RWPE2 (cell line): Measurements from ENCODE around the gene SLC5A2.

ENCODE experiments used
- ATAC-seq: fragments of 200-7000 bp; cut with Tn5 transposase; 3 replicates; pipeline ENCODE4 v1.9.1; 2021; ENCODE audit warnings: low read depth
- DNase-seq: peaks from one replicate; pipeline ENCODE4 v3.0.0-alpha.2; 2020; ENCODE audit warnings: low spot score
- H3K27ac ChIP-seq: fragments of 450-650 bp; 2 replicates; pipeline ENCODE4 v1.5.1; 2017; ENCODE audit warnings: mild to moderate bottlenecking; ENCODE audit not compliant: poor library complexity, severe bottlenecking
- H3K27me3 ChIP-seq: fragments of 250-450 bp; sonication (Bioruptor Pico); 2 replicates; pipeline ENCODE4 v1.5.1; 2021; ENCODE audit warnings: mild to moderate bottlenecking, moderate library complexity; ENCODE audit not compliant: insufficient read depth, poor library complexity, severe bottlenecking
- H3K36me3 ChIP-seq: fragments of 250-450 bp; sonication (Bioruptor Pico); 2 replicates; pipeline ENCODE4 v1.5.1; 2020; ENCODE audit warnings: low read depth, mild to moderate bottlenecking, moderate library complexity
- H3K4me1 ChIP-seq: fragments of 250-450 bp; sonication (Bioruptor Pico); 2 replicates; pipeline ENCODE4 v1.5.1; 2021; ENCODE audit warnings: mild to moderate bottlenecking, moderate library complexity; ENCODE audit not compliant: insufficient read depth, poor library complexity, severe bottlenecking
- H3K4me3 ChIP-seq: fragments of 250-450 bp; sonication (Bioruptor Pico); 2 replicates; pipeline ENCODE4 v1.5.1; 2021; ENCODE audit warnings: mild to moderate bottlenecking, moderate library complexity; ENCODE audit not compliant: severe bottlenecking
- H3K9me3 ChIP-seq: fragments of 250-450 bp; sonication (Bioruptor Pico); 2 replicates; pipeline ENCODE4 v1.5.1; 2021; ENCODE audit warnings: mild to moderate bottlenecking, moderate library complexity; ENCODE audit not compliant: severe bottlenecking
- TF ChIP-seq, protein P1 (sequence below): fragments of 450-650 bp; IDR thresholded peaks from one replicate; pipeline ENCODE4 v1.5.1; 2017; ENCODE audit warnings: mild to moderate bottlenecking, moderate library complexity; ENCODE audit not compliant: poor library complexity, severe bottlenecking

The SLC5A2 gene

GRCh38 chr16:31513126-31513525 is 30.2 kb downstream of the SLC5A2 start:
- TF ChIP-seq, protein P1, sequence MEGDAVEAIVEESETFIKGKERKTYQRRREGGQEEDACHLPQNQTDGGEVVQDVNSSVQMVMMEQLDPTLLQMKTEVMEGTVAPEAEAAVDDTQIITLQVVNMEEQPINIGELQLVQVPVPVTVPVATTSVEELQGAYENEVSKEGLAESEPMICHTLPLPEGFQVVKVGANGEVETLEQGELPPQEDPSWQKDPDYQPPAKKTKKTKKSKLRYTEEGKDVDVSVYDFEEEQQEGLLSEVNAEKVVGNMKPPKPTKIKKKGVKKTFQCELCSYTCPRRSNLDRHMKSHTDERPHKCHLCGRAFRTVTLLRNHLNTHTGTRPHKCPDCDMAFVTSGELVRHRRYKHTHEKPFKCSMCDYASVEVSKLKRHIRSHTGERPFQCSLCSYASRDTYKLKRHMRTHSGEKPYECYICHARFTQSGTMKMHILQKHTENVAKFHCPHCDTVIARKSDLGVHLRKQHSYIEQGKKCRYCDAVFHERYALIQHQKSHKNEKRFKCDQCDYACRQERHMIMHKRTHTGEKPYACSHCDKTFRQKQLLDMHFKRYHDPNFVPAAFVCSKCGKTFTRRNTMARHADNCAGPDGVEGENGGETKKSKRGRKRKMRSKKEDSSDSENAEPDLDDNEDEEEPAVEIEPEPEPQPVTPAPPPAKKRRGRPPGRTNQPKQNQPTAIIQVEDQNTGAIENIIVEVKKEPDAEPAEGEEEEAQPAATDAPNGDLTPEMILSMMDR = no peak
- DNase-seq (no peak), ATAC-seq (peak; percentile 75; the same call in 2 of the 3 replicates)
- H3K27me3 ChIP-seq = no peaks in the 10 kb centered on the region
- peaks cover 3% of the 10 kb centered on the region for H3K9me3 ChIP-seq
- peaks cover 7% of the 10 kb centered on the region for H3K4me1 ChIP-seq
- H3K4me3 ChIP-seq = no peak overlapping the region
- H3K36me3 ChIP-seq = no peaks in the 10 kb centered on the region
- no peak overlapping the region for H3K27ac ChIP-seq

GRCh38 chr16:31513884-31514283 is 31.0 kb downstream of the SLC5A2 start:
- peaks cover 3% of the 10 kb centered on the region for H3K9me3 ChIP-seq
- peaks cover 7% of the 10 kb centered on the region for H3K4me1 ChIP-seq
- H3K4me3 ChIP-seq = no peak overlapping the region
- no peaks in the 10 kb centered on the region for H3K36me3 ChIP-seq
- ATAC-seq (no peak), DNase-seq (no peak)
- H3K27me3 ChIP-seq = no peaks in the 10 kb centered on the region
- H3K27ac ChIP-seq = no peak overlapping the region
- TF ChIP-seq, protein P1 = no peak

GRCh38 chr16:31517800-31518402 is 35.0 kb downstream of the SLC5A2 start:
- peaks cover 3% of the 10 kb centered on the region for H3K4me1 ChIP-seq
- TF ChIP-seq, protein P1 = no peak
- peaks cover 3% of the 10 kb centered on the region for H3K9me3 ChIP-seq
- H3K36me3 ChIP-seq = no peaks in the 10 kb centered on the region
- H3K27ac ChIP-seq = no peak overlapping the region
- no peak overlapping the region for H3K4me3 ChIP-seq
- no peaks in the 10 kb centered on the region for H3K27me3 ChIP-seq
- ATAC-seq (no peak), DNase-seq (no peak)

DNA sequence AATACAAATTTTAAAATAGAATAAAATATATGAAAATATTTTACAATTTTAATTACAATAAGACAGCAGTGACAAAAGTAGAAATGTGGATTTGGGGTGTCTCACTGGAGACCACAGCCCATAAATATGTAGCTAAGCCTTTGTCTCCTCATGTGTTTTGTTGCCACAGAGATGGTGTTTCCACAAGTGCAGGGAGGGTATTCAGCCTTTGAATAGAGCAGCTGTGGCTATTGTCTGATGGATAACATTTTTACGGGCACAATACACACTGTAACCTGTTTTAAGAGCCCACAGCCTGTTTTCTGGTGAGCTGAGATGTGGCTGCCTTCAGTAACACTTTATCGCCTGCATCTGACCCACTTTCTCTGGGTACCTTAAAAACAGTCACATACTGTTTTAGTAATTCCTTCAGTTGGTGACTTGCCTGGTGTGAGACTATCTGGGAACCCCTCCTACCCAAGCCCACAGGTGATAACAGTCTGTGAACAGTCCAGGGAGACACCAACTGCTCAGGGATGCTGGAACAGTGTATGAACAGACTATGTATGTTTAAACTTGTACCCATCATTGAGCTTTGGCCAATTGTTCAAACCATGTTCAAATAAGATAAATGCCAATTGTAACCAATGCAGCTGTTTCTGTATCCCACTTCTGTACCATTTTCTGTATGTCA is 37.0 kb downstream of the SLC5A2 start:
- TF ChIP-seq, protein P1 = no peak
- Histone ChIP-seq H3K4me1 (no peaks in the 10 kb centered on the region), H3K27me3 (no peaks in the 10 kb centered on the region), H3K4me3 (no peak overlapping the region), H3K9me3 (peaks cover 3% of the 10 kb centered on the region), H3K27ac (no peak overlapping the region), H3K36me3 (no peaks in the 10 kb centered on the region)
- ATAC-seq (no peak), DNase-seq (no peak)

GRCh38 chr16:31521368-31521767 is 38.4 kb downstream of the SLC5A2 start:
- Histone ChIP-seq H3K4me1 (no peaks in the 10 kb centered on the region), H3K27ac (no peak overlapping the region), H3K4me3 (no peak overlapping the region), H3K36me3 (no peaks in the 10 kb centered on the region), H3K9me3 (peaks cover 1% of the 10 kb centered on the region), H3K27me3 (no peaks in the 10 kb centered on the region)
- DNase-seq (no peak), ATAC-seq (no peak)
- TF ChIP-seq, protein P1 = no peak
